ENCODE measurements around the gene IL10RB.

- TF ChIP-seq CTCF (IDR thresholded peaks at IDR 0.05) = no peak
- TF ChIP-seq POLR2A (IDR thresholded peaks at IDR 0.05) = no peak
- no peak for TF ChIP-seq POLR2AphosphoS5 (IDR thresholded peaks at IDR 0.05)
These were observed 64.6 kb downstream of the IL10RB start for GRCh38 chr21:33330726-33331125.

Measured in sigmoid colon (tissue), 4 donors.